NCI-H2196 treated with DMSO at 0.1 percent for 48 hours (cell line): Measurements from ENCODE around the gene CRYBA4.
A peak's percentile ranks its signal among the peaks of the same experiment; 100 is the strongest.

Experiments
- DNase-seq: peaks from one replicate; lab custom pipeline; 2025; ENCODE audit not compliant: unreplicated experiment; lab: John Stamatoyannopoulos, UW

The CRYBA4 gene

GRCh38 chr22:26658671-26659478, 37.1 kb downstream of the CRYBA4 start:
- DNase-seq = peak; percentile 52

- DNase-seq = no peak
Measured at GRCh38 chr22:26660356-26660755, 38.6 kb downstream of the CRYBA4 start.

DNA sequence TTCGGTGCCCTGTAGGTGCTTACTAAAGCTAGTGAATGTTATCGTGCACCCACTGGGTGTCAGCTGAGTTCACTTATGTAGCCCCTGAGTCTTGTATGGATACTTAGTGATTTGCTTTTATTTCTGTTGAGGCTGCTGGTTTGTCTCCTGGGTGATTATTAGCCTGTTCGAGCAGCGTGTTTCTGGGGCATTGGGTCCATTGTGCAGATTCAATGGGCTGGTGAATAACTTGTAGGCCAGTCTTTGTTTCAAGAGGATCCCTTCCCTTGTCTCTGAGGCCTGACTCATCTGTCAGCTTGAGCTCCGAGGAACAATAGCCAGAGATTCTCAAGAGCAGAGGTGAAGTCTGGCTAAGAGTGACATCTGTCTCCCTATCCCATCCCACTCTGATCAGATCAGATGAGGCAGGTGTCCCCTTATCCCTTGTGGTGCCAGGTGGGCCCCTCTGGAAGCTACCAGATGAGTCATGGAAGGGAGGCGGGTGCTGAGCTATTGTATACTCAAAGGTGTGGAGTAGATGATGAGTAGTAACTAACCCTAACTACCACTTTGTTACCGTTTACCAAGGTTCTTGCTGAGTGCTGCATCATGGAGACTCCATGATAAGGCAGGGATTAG, 39.3 kb downstream of the CRYBA4 start:
- no peak for DNase-seq

DNA sequence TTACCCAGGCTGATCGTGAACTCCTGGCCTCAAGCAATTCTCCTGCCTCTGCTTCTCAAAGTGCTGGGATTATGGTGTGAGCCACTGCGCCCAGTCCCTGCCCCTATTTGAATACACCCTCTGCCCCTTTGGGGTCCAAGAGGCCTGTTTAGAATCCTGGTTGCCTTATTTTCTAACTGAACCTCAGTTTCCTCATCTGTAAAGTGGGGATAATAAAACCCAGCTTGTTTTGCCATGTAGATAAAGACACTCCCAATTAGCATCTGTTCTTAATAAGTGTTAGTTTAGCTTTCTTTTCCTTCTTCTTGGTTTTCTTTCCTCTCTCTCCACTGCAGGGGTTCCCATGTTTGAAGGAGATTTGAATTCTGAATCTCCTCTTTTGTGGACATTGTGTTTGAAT, 40.4 kb downstream of the CRYBA4 start:
- DNase-seq = no peak

DNA sequence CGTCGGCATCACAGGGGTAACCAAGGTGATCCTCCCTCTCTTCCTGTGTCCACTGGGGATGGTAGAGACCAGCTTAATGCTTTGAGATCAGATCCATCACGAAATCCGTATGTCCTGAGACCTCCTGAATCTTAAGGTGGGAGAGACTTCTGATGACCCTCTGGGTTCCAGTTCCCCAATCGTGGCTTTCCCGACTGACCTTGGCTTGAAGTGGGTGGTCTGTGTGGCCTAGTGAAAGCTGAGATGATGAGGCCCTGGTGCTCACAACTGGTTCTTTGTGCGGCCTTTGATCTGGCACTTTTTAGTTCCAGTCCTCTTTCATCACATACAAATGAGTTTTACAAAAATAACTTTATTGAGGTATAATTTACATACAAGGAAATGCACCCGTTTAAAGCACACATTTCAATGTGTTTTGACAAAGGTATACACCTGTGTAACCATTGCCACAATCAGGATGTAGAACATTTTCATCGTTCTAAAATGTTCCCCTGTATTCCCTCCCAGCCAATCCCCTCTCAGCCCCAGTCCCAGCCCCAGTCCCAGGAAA, 41.7 kb downstream of the CRYBA4 start:
- DNase-seq = no peak

DNA sequence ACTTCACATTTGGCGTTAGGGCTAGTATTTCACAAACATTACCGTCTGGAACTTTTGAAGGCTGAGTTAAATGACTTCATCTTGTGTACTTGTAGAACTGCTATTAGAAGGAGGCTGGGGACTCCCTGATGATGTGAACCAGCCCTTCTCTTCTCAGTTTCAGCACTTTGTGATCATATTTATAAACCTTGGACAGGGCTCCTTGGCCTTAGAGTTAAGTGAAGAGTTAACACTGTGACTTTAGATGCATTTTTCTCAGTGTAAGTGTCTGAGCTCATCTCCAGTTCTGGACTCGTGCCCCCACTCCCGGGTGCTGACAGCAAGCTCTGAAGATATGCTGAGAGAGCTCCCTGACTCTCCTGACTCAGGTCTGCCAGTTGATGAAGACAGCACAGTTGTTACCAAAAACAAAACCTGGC, 44.1 kb downstream of the CRYBA4 start:
- DNase-seq = no peak

DNA sequence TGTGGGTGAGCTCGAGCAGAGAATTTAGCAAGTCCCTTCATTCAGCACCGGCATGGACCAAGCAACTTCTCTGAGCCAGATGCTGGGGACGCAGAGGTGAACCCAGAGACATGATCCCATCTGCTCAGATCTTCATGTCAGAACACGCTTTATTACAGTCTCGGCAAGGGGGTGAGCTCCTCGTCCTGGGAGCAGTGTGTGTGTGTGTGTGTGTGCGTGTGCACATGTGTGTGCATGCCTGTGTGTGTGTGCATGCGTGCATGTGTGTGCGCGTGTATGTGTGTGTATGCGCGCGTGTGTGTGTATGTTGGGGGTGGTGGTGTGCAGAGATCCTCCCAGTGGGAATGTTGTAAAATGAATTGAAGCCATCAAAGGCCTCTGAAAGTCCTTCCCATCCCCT, 45.4 kb downstream of the CRYBA4 start:
- no peak for DNase-seq

- DNase-seq = no peak
Measured at GRCh38 chr22:26669060-26669481, 47.3 kb downstream of the CRYBA4 start.

DNA sequence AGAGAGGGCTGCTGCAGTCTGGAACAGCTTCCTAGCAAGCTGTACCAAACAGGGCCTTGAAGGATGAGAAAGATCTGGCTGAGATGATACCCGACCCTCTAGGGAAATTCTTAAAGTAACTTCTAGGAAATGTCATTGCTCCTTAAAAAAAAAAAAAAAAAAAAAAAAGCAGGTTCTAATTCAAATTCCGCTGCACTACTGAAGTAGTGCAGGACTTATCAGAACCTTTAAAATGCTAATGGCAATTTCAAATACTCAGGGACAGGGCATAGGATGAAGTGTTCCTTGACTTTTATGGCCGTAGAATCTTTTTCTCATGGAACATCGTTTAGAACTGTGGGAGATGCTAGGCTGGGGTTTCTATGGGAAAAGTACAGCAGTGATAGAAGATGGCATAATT, 48.7 kb downstream of the CRYBA4 start:
- no peak for DNase-seq

DNA sequence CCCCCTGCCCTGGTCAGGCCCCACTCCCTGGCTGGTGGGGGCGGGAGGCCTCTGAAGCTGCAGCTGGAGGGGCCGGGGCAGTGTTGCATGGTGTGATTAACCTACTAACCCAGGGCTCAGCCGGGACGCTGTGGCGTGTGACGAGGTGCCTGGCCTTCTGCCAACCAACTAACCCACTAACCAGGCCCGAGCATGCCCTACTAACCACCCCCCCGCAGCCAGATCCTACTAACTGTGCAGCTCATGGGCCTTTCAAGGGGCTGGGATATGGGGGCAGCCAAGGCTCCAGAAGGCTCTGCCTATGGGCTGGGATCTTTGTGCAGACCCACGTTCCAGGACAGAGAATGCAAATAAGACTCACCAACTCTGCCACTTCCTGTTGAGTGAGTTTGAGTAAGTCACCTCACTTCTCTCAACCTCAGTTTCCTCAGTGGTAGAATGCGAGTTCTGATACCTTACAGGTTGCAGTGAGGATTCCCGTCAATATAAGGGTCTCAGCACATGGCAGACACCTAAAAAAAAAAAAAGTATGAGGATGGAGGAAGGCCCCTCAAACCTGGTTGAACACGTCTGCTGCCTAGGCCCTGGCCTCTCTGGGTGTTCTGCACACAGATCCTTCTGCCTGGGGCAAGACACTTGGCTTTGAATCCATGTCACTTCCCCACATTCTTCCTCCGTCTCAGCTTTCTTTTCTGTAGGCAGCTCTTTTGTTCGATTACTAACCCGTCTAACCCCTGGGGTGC, 49.7 kb downstream of the CRYBA4 start:
- no peak for DNase-seq

- no peak for DNase-seq
Measured at GRCh38 chr22:26672060-26672471, 50.3 kb downstream of the CRYBA4 start.

DNA sequence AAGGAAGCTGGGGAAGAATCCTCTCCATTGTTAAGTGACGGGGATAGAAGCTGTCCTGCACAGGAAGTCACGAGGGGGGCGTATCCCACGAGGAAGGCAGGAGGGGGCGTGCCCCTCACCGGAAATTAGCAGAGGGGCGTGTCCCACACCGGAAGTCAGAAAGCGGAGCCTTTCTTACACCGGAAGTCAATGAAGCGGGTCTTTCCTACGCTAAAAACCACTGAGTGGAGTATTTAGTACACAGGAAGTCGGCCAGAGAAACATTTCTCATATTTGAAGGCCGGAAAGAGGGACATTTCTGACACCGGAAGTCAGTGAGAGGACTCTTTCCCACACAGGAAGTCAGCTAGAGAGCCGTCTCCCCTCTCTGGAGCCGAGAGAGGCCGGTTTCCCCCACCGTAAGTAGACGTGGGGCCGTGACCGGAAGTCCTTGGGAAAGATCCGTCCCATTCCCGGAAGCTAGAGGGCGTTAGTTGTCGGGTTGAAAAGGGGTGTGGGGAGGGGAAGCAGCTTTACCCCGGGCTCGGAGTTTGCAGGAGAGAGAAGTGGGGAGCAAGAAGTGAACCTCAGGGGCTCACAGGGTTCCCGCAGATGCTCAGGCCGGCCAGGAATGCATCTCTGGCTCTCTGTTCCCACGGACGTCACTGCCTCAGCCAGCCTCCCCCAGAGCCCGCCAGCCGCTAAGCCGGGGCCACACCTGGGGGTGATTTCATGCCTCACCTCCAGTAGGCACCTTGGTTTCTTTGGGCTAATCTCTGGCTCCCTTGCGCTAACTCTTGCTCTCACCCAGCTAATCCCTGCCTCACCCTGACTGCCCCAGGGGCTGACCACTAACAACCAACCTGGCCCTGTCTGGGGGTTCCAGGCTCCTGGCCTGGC, 51.1 kb downstream of the CRYBA4 start:
- peak; percentile 92 for DNase-seq

GRCh38 chr22:26673486-26673885, 51.7 kb downstream of the CRYBA4 start:
- DNase-seq = no peak

DNA sequence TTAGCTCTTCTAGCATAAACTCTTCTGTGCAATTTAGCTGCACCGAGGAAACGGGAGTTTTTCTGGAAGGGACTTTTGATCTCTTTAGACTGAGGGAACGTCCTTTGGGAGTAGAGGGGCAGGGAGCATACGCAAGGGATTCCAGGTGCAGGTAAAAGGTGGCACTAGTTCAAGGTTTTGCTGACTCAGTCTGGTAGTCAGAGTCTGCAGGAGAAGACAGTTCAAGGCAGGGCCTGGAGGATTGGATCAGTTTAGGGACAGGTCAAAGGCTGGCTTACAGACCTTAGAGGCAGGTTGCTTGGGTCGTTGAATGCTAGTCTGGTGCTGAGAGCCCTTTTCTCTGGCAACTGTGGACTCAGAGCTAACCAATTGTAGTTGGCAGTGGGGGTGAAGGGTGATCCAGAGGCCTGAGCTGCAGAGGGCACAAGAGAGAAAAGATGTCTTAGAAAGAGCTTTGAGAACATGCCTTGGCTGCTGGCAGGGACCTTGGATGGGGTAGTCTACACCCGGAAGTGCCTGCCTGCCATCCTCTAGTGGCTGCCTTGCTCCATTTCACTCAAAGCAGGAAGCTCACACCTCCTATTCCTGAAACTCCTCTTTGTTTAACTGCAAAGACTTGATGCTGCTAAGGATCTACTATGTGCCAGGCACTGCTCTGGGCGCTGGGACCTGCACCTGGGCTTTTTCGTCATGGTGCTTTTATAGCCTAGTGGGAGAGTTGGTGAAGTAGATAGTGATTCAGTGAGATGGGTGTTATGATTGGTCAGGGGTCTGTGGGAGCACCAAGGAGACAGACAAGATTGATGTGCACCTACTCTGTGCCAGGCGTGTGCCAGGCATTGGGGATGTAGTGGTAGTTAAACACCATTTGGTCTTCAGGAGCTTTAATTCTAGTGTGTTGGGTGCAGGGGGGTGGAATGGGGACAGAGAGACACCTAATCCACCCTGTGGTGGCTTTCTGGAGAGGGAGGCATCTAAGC, 52.7 kb downstream of the CRYBA4 start:
- DNase-seq = no peak

- no peak for DNase-seq
Measured at GRCh38 chr22:26675687-26676268, 54.0 kb downstream of the CRYBA4 start.

DNA sequence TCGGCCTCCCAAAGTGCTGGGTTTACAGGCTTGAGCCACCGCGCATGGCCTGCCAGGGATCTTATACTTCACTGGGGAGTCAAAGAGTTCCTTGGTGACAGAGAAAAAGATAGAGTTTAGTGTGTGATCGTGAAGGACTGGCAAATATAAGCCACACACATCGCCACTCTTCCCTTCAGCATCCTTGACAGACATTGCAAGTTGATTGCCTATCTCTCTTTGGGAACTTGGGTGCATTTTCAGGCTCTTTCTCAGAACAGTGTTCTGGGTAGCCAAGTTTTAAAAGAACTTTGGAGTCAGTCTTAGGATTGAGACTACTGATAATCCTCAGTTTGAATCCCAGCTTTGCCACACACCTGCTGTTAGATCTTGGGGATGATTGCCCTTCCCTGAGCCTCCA, 55.5 kb downstream of the CRYBA4 start:
- DNase-seq = no peak

- peak; percentile 16 for DNase-seq
Measured at GRCh38 chr22:26679003-26679629, 57.4 kb downstream of the CRYBA4 start.
